GM18870 (cell line): Measurements from ENCODE around the gene IGF2R.
"Not testable (repeated sequence)": the region's sequence is repeated elsewhere in the genome, so short reads cannot be mapped to it uniquely, and the experiment has no call there.

ENCODE experiments used
- ATAC-seq: cut with Tn5 transposase; IDR thresholded peaks from one replicate; pipeline ENCODE4 v1.9.1; 2021; ENCODE audit warnings: moderate library complexity; ENCODE audit not compliant: unreplicated experiment

Gene IGF2R

GRCh38 chr6:159952289-159953005, 16.4 kb upstream of the IGF2R start:
- ATAC-seq, result no peak

- ATAC-seq, result no peak
Measured at GRCh38 chr6:159953091-159953601, 15.7 kb upstream of the IGF2R start.

- ATAC-seq, result no peak
Measured at GRCh38 chr6:159955945-159956361, 12.9 kb upstream of the IGF2R start.

- ATAC-seq, result no peak
Measured at GRCh38 chr6:159957071-159957673, 11.7 kb upstream of the IGF2R start.

- ATAC-seq, result peak; percentile 70
Measured at GRCh38 chr6:159959165-159959975, 9.5 kb upstream of the IGF2R start.

GRCh38 chr6:159959976-159960384, 8.9 kb upstream of the IGF2R start:
- ATAC-seq, result no peak

- no peak for ATAC-seq
Measured at GRCh38 chr6:159960485-159960884, 8.4 kb upstream of the IGF2R start.

GRCh38 chr6:159961528-159961927, 7.4 kb upstream of the IGF2R start:
- no peak for ATAC-seq

GRCh38 chr6:159963111-159963510, 5.8 kb upstream of the IGF2R start:
- no peak for ATAC-seq

- ATAC-seq, result no peak
Measured at GRCh38 chr6:159964046-159964445, 4.8 kb upstream of the IGF2R start.

- no peak for ATAC-seq
Measured at GRCh38 chr6:159966339-159966738, 2.5 kb upstream of the IGF2R start.

GRCh38 chr6:159966981-159967380, 1.9 kb upstream of the IGF2R start:
- no peak for ATAC-seq

GRCh38 chr6:159967621-159968020, 1.3 kb upstream of the IGF2R start:
- not testable (repeated sequence) for ATAC-seq

GRCh38 chr6:159969204-159969912, 476 bp downstream of the IGF2R start:
- peak; percentile 2 for ATAC-seq

- peak; percentile 33 for ATAC-seq
Measured at GRCh38 chr6:159969921-159970320, 1.0 kb downstream of the IGF2R start.

- ATAC-seq, result no peak
Measured at GRCh38 chr6:159970659-159971063, 1.8 kb downstream of the IGF2R start.

GRCh38 chr6:159971341-159972178, 2.7 kb downstream of the IGF2R start:
- ATAC-seq, result no peak

- no peak for ATAC-seq
Measured at GRCh38 chr6:159972506-159973268, 3.8 kb downstream of the IGF2R start.

GRCh38 chr6:159973406-159973805, 4.5 kb downstream of the IGF2R start:
- ATAC-seq, result no peak
